Activated gamma-delta T cell treated with anti-CD3 and anti-CD28 coated beads, Interleukin-2, amount 50 U/mL, for 16 hours (primary cell): ENCODE results near the gene AFF1.
"Not testable (repeated sequence)": the region's sequence is repeated elsewhere in the genome, so short reads cannot be mapped to it uniquely, and the experiment has no call there.

Experiments
- DNase-seq: peaks from one replicate; pipeline ENCODE4 v3.0.0-alpha.2; 2020; ENCODE audit warnings: low read depth

AFF1 gene

GRCh38 chr4:87037171-87037570 lies 102.4 kb downstream of the AFF1 start:
- DNase-seq: not testable (repeated sequence)

GRCh38 chr4:87037671-87038334 lies 103.0 kb downstream of the AFF1 start:
- DNase-seq: no peak

- DNase-seq: no peak
Measured at GRCh38 chr4:87038837-87039615, 104.2 kb downstream of the AFF1 start.

- DNase-seq: no peak
Measured at GRCh38 chr4:87041141-87041540, 106.3 kb downstream of the AFF1 start.

- no peak for DNase-seq
Measured at GRCh38 chr4:87042221-87042620, 107.4 kb downstream of the AFF1 start.

GRCh38 chr4:87042986-87043820 lies 108.4 kb downstream of the AFF1 start:
- no peak for DNase-seq

GRCh38 chr4:87044511-87045233 lies 109.9 kb downstream of the AFF1 start:
- DNase-seq: no peak

- no peak for DNase-seq
Measured at GRCh38 chr4:87045234-87045558, 110.4 kb downstream of the AFF1 start.

GRCh38 chr4:87045659-87046058 lies 110.8 kb downstream of the AFF1 start:
- DNase-seq: no peak

GRCh38 chr4:87046121-87046551 lies 111.3 kb downstream of the AFF1 start:
- no peak for DNase-seq

- DNase-seq: no peak
Measured at GRCh38 chr4:87047281-87047798, 112.5 kb downstream of the AFF1 start.

GRCh38 chr4:87049508-87049907 lies 114.7 kb downstream of the AFF1 start:
- DNase-seq: no peak

GRCh38 chr4:87050596-87050995 lies 115.8 kb downstream of the AFF1 start:
- DNase-seq: no peak

GRCh38 chr4:87051121-87051713 lies 116.4 kb downstream of the AFF1 start:
- DNase-seq: no peak

GRCh38 chr4:87052615-87053014 lies 117.8 kb downstream of the AFF1 start:
- no peak for DNase-seq

- no peak for DNase-seq
Measured at GRCh38 chr4:87053176-87053658, 118.4 kb downstream of the AFF1 start.

GRCh38 chr4:87053802-87054767 lies 119.3 kb downstream of the AFF1 start:
- DNase-seq: no peak

- no peak for DNase-seq
Measured at GRCh38 chr4:87054900-87055299, 120.1 kb downstream of the AFF1 start.

- no peak for DNase-seq
Measured at GRCh38 chr4:87055311-87055710, 120.5 kb downstream of the AFF1 start.

- DNase-seq: no peak
Measured at GRCh38 chr4:87056881-87057280, 122.1 kb downstream of the AFF1 start.
